Neural progenitor cell (in vitro differentiated cells): ENCODE data around the gene ANKRD53.

Experiments used
- CTCF ChIP-seq: fragments of 200-600 bp; sonication (generic); IDR thresholded peaks from 2 replicates; pipeline ENCODE4 v1.5.1; 2017; ENCODE audit warnings: antibody characterized with exemption, mild to moderate bottlenecking
- EZH2 ChIP-seq: fragments of 200-600 bp; sonication (generic); IDR thresholded peaks from 2 replicates; pipeline ENCODE4 v1.6.1; 2017; ENCODE audit warnings: antibody characterized with exemption, mild to moderate bottlenecking, moderate library complexity
- EZH2phosphoT487 ChIP-seq: fragments of 200-600 bp; sonication (generic); IDR thresholded peaks from 2 replicates; pipeline ENCODE4 v1.6.1; 2017; ENCODE audit warnings: antibody characterized with exemption

GRCh38 chr2:70990216-70990615, 11.8 kb downstream of the ANKRD53 start:
- TF ChIP-seq CTCF: no peak
- no peak for TF ChIP-seq EZH2phosphoT487
- no peak for TF ChIP-seq EZH2
